HG02938 (cell line): ENCODE results near the gene AVPR2.

Experiments
- ATAC-seq: cut with Tn5 transposase; IDR thresholded peaks from one replicate; pipeline ENCODE4 v1.9.1; 2021; ENCODE audit warnings: mild to moderate bottlenecking, moderate library complexity; ENCODE audit not compliant: unreplicated experiment

AVPR2 gene

DNA sequence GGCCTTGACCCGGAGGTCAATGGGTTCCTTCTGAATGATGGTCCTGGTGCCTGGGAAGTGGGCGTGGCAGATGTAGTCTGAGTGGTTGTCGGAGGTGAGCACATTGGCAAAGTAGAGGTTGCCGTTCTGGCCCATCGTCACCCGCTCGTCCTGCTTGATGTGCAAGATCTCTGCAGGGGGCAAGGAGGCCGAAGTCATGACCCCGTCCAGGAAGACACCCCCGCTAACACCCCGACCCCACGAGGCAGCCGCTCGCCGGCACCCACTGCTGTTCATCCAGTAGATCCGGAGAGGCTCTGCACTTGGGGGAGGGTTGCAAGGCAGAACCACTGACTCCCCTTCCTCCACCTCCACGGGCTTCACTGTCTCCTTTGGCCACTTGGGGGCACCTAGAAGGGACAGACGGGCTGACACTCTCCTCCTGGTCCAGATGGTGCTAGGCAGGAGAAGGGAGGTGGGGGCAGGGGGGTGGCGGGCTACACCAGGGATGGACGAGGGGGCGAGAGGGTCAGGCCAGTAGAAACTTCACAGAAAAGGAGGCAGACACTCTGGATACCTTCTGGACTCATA, 33.6 kb upstream of the AVPR2 start:
- no peak for ATAC-seq

- ATAC-seq: no peak
Observed at GRCh38 chrX:153871451-153871850, 33.0 kb upstream of the AVPR2 start.

DNA sequence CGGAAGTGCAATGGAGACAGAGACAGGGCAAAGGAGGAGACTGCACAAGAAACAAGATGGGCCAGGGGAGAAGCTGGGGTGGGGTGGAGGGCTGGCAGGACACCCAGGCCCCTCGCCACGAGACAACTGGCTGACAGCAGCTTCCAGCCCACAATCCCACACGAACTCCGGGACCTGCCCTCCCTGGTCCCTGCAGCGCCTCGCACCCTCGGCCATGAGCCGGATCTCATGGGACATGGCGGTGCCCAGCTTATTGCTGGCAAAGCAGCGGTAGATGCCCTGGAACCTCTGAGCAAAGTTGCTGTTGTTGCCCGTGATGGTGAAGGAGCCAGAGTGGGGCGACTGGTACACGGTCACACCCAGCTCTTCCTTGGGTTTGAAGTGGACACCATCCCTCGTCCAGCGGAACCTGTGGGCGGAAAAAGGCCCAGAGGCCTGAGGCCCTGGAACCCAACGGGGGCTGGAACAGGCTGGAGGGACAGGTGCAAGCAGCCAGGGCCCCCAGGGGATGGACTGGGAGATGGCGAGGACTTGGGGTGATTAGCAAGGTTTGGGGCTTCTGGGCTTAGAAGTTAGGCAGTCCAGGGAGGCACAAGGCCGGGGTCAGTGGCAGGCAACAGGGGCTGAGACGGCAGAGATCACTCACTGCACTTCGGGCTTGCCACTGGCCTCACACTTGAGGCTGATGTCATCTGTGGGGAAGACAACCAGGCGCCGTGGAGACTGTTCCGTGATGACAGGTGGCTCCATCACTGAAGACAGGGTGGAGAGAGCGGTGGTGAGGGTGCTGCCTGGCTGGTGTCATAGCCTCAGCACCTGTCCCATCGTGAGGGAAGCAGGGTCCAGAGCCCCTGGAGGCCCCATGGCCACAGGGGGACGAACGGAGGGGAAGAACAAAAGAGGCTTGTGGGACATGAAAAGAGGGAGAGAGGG, 32.3 kb upstream of the AVPR2 start:
- no peak for ATAC-seq

- ATAC-seq: no peak
Observed at GRCh38 chrX:153873282-153874084, 31.0 kb upstream of the AVPR2 start.

GRCh38 chrX:153874085-153874365, 30.4 kb upstream of the AVPR2 start:
- no peak for ATAC-seq

GRCh38 chrX:153874366-153875125, 29.9 kb upstream of the AVPR2 start:
- ATAC-seq: no peak

- ATAC-seq: no peak
Observed at GRCh38 chrX:153875391-153876111, 28.9 kb upstream of the AVPR2 start.

GRCh38 chrX:153876112-153876491, 28.4 kb upstream of the AVPR2 start:
- ATAC-seq: no peak

DNA sequence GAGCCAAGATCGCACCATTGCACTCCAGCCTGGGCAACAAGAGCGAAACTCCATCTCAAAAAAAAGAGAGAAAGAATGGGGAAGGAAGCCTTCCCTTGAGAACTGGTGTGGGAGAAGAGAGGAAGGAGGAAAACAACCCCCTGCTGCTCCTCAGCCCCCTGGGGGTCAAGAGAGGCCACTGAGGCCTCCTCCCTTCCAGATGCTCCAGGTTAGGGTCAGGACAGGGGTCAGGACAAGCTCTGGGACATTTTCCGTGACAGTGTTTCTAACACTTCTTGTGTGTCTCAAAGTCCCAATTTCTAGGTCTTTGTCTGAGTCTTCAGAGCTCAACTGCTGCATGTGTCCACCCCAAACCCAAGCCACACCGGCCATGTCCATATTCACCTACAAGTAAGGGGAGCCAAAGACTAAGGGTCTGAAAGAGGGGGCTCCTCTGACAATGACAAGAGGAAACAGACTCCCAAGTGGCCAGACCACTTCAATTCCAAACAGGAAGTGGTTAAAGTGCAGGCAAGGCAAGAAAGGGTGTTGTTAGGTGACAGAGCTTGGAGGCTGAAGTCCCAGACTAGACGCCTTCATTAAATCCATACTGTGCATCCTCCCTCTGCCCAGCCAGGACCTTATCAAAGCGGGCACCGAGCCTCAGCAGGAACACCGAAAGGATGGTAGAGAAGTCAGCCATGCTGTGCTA, 26.8 kb upstream of the AVPR2 start:
- no peak for ATAC-seq

DNA sequence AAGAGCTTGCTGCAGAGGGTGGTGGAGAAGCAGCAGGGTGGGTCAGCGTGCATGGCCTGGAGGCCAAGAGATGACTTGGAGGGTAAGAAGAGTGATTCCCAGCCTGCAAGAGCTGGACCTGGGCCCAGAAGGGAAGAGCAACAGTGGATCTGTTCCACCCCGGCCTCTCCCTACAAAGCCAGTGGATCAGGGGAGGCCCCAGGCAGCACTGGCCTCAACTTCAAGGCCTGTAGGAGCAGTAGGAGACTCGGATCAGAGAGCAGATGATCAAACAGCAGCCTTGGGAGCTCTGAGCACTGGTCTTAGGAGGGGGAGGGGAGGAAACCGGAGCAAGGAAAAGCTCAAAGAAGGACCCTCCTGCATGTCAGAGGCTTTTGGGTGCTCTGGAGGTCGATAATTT, 26.1 kb upstream of the AVPR2 start:
- no peak for ATAC-seq

DNA sequence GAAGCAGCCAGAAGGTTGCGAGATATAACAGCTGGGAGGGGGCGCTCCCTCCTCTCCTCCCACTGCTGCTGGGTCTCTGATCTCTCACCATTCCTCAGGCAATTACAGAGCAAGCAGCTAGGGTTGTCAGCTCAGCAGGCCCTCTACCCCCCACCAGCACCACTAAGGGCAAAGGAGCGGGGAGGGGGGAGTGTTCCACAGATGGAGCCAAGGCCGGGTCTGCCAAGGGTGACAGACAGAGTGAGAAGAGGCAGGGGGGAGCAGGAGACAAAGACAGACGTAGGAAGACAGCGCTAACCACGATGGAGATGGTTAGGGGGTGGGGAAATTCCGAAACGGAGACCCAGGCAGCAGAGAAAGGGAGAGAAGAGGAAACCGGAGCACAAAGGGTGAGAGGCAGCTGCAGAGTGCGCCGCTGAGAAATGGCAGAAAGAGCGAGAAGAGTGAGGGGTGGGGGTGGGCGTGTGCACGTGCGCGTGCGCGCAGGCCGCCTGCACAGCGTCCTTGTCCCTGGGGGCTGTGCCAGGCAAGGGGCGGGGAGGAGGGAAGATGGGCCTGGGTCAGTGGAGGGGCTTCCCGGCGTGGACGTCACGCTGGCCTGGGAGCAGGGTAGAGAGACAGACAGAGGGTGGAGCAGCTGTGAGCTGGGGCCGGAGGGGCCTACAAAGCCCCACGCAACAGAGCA, 25.4 kb upstream of the AVPR2 start:
- no peak for ATAC-seq

- ATAC-seq: no peak
Observed at GRCh38 chrX:153879741-153880439, 24.6 kb upstream of the AVPR2 start.

GRCh38 chrX:153880440-153880815, 24.0 kb upstream of the AVPR2 start:
- no peak for ATAC-seq

- ATAC-seq: no peak
Observed at GRCh38 chrX:153881281-153881680, 23.2 kb upstream of the AVPR2 start.

GRCh38 chrX:153882086-153882498, 22.4 kb upstream of the AVPR2 start:
- no peak for ATAC-seq

GRCh38 chrX:153882557-153882956, 21.9 kb upstream of the AVPR2 start:
- no peak for ATAC-seq

- no peak for ATAC-seq
Observed at GRCh38 chrX:153883163-153883843, 21.2 kb upstream of the AVPR2 start.

GRCh38 chrX:153884136-153884535, 20.3 kb upstream of the AVPR2 start:
- no peak for ATAC-seq
